ENCODE results near the gene PSTPIP2. TPM values are rescaled to one million over a fixed set of nuclear protein-coding genes. Genes with fewer than 3 reads are reported as not detected.
A peak's percentile ranks its signal among the peaks of the same experiment; 100 is the strongest.

Gene PSTPIP2
- total and polyA plus RNA-seq, 2 of the 13 experiments (the other 11 are each of a cell fraction or from before 2014, with no cell fraction given): 0.25 to 0.27 TPM

DNA sequence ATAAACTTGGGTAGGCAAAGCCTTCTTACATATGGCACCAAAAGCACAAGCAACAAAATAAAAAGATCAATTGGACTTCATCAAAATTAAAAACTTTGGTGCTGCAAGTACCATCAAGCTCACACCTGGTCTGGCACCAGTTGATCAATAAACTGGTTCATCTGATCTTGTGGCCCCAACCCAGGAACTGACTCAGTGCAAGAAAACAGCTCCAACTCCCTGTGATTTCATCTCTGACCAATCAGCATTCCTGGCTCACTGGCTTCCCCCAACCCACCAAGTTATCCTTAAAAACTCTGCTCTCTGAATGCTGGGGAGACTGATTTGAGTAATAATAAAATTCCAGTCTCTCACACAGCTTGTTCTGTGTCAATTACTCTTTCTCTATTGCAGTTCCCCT is 113.3 kb downstream of the PSTPIP2 start:
- CTCF ChIA-PET (ENCODE audit: low intra/inter-chr PET ratio, low total read pairs): no interaction called here
- Histone ChIP-seq H3K4me1 (ENCODE audit: insufficient read depth, low read length) (peaks cover 21% of the 10 kb centered on the region), H3K27me3 (ENCODE audit: control insufficient read depth in 1 of 2, insufficient read depth in 2 of 2, low read length in 2 of 2) (no peaks in the 10 kb centered on the region), H3K79me2 (ENCODE audit: insufficient read depth, low read length) (peaks cover 6% of the 10 kb centered on the region), H3K36me3 (replicated peaks in 1 of 2; ENCODE audit: control insufficient read depth in 1 of 2, insufficient read depth in 2 of 2, low read length in 2 of 2) (peaks cover 10 to 32% of the 10 kb centered on the region in 2 experiments; a peak in 4 of 5 replicates), H3K4me2 (ENCODE audit: low read depth, low read length) (no peak overlapping the region), H4K20me1 (ENCODE audit: insufficient read depth, low read length) (no peaks in the 10 kb centered on the region), H2AFZ (ENCODE audit: low read length) (no peak overlapping the region), H3K27ac (ENCODE audit: extremely low read length, insufficient read depth, low read length) (no peak overlapping the region), H3K9me3 (ENCODE audit: low read length) (no peaks in the 10 kb centered on the region), H3K9ac (ENCODE audit: insufficient read depth, low read depth, low read length) (no peak overlapping the region), H3K4me3 (replicated peaks in 1 of 3; ENCODE audit: insufficient read depth in 1 of 3, low read depth in 2 of 3, low read length in 3 of 3) (no peak overlapping the region)
- POLR2A ChIA-PET: no interaction called here
- intact Hi-C loops (cut with micrococcal nuclease; ENCODE audit: unreplicated experiment): no loop called here
- DNase-seq (ENCODE audit: low spot score) (no peak), FAIRE-seq (no peak), ATAC-seq (no peak)
- in situ Hi-C loops (cut with HindIII; ENCODE audit: extremely low pct_ligation_motif_present, low pct_unique_long_range_greater_than_20kb): no loop called here
- TF ChIP-seq ZNF180 (CRISPR knock-in tag; IDR thresholded peaks at IDR 0.05; ENCODE audit: borderline replicate concordance, low read depth) (no peak), MIER3 (CRISPR knock-in tag; IDR thresholded peaks at IDR 0.05; ENCODE audit: borderline replicate concordance) (no peak), PAWR (CRISPR knock-in tag; IDR thresholded peaks at IDR 0.05; ENCODE audit: borderline replicate concordance) (no peak), FOXA1 (IDR thresholded peaks at IDR 0.05) (no peak), FOXA1 (CRISPR knock-in tag; IDR thresholded peaks at IDR 0.05) (no peak), ZNF337 (CRISPR knock-in tag; IDR thresholded peaks at IDR 0.05; ENCODE audit: borderline replicate concordance, low read depth) (no peak), MAFF (IDR thresholded peaks at IDR 0.05; ENCODE audit: low read depth, low read length) (no peak), ZNF160 (CRISPR knock-in tag; IDR thresholded peaks at IDR 0.05) (no peak), RARG (CRISPR knock-in tag; IDR thresholded peaks at IDR 0.05; ENCODE audit: low read depth) (no peak)
- BruUV-seq (replicated peaks): no TSS peak

DNA sequence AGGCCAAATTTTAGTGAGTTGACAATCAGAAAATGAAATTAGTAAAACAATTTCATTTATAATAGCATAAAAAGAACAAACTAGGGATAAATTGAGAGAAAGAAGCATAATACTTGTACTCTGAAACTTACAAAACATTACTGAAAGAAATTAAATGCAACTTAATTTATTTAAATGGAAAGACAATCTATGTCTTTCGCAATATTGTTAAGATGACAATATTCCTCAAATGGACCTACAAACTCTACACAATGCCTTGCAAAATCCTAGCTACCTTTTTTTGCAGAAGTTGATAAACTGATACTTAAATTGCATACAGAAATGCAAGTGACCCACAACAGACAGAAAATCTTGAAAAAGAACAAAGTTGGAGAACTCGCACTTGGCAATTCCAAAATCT is 114.0 kb downstream of the PSTPIP2 start:
- Histone ChIP-seq H3K9me3 (ENCODE audit: low read length) (no peaks in the 10 kb centered on the region), H3K4me2 (ENCODE audit: low read depth, low read length) (no peak overlapping the region), H3K79me2 (ENCODE audit: insufficient read depth, low read length) (peaks cover 6% of the 10 kb centered on the region), H2AFZ (ENCODE audit: low read length) (no peak overlapping the region), H3K4me3 (replicated peaks in 1 of 3; ENCODE audit: insufficient read depth in 1 of 3, low read depth in 2 of 3, low read length in 3 of 3) (no peak overlapping the region), H4K20me1 (ENCODE audit: insufficient read depth, low read length) (no peaks in the 10 kb centered on the region), H3K27ac (ENCODE audit: extremely low read length, insufficient read depth, low read length) (no peak overlapping the region), H3K4me1 (ENCODE audit: insufficient read depth, low read length) (peaks cover 15% of the 10 kb centered on the region), H3K27me3 (ENCODE audit: control insufficient read depth in 1 of 2, insufficient read depth in 2 of 2, low read length in 2 of 2) (no peaks in the 10 kb centered on the region), H3K36me3 (replicated peaks in 1 of 2; ENCODE audit: control insufficient read depth in 1 of 2, insufficient read depth in 2 of 2, low read length in 2 of 2) (peaks cover 14 to 39% of the 10 kb centered on the region in 2 experiments; a peak in 4 of 5 replicates), H3K9ac (ENCODE audit: insufficient read depth, low read depth, low read length) (no peak overlapping the region)
- TF ChIP-seq PHF8 (CRISPR knock-in tag; IDR thresholded peaks at IDR 0.05) (no peak), CEBPB (IDR thresholded peaks at IDR 0.05; ENCODE audit: borderline replicate concordance, low read depth, low read length) (peak; percentile 56; the same call in 1 of the 2 replicates)
- WGBS (ENCODE audit: low lambda C conversion rate): 97% methylated on average over 2 of the region's 2 CpGs
- FAIRE-seq (no peak), DNase-seq (ENCODE audit: low spot score) (no peak), ATAC-seq (no peak)
- in situ Hi-C loops (cut with HindIII; ENCODE audit: extremely low pct_ligation_motif_present, low pct_unique_long_range_greater_than_20kb): no loop called here
- no TSS peak for BruUV-seq (replicated peaks)
- ChIA-PET CTCF (ENCODE audit: low intra/inter-chr PET ratio, low total read pairs) (no interaction called here), POLR2A (no interaction called here)
- intact Hi-C loops (cut with micrococcal nuclease; ENCODE audit: unreplicated experiment): no loop called here

Measured in HepG2 (cell line).